ES-I3 (cell line): ENCODE results near the gene GCNT3.

ENCODE experiments used
- H3K36me3 ChIP-seq: 2 replicates; pipeline ENCODE4 v1.6.1; 2013; ENCODE audit warnings: mild to moderate bottlenecking, low read length, control low read depth, moderate library complexity; ENCODE audit not compliant: insufficient read depth
- H3K4me1 ChIP-seq: 2 replicates; pipeline ENCODE4 v1.6.1; 2013; ENCODE audit warnings: mild to moderate bottlenecking, control low read depth, low read length; ENCODE audit not compliant: insufficient read depth
- H3K9ac ChIP-seq: 2 replicates; pipeline ENCODE4 v1.6.1; 2013; ENCODE audit warnings: low read depth, mild to moderate bottlenecking, low read length, moderate library complexity
- H3K9me3 ChIP-seq: 2 replicates; pipeline ENCODE4 v1.6.1; 2013; ENCODE audit warnings: mild to moderate bottlenecking, low read length, moderate library complexity; ENCODE audit not compliant: control insufficient read depth, insufficient read depth

Gene GCNT3

GRCh38 chr15:59611276-59612260 is at the start of gene GCNT3:
Gene GCNT3 (plus strand): TSS chr15:59611783. CDS start chr15:59618239, 6,456 bp downstream.
- Histone ChIP-seq H3K4me1 (no peaks in the 10 kb centered on the region), H3K36me3 (no peaks in the 10 kb centered on the region), H3K9ac (no peak within 1 kb of the TSS), H3K9me3 (no peaks in the 10 kb centered on the region)

GRCh38 chr15:59562448-59563186 is 49.0 kb upstream of the GCNT3 start:
- H3K9ac ChIP-seq = no peak overlapping the region
- no peaks in the 10 kb centered on the region for H3K36me3 ChIP-seq
- H3K9me3 ChIP-seq = no peaks in the 10 kb centered on the region
- no peaks in the 10 kb centered on the region for H3K4me1 ChIP-seq

- Histone ChIP-seq H3K36me3 (no peaks in the 10 kb centered on the region), H3K9ac (no peak overlapping the region), H3K9me3 (no peaks in the 10 kb centered on the region), H3K4me1 (no peaks in the 10 kb centered on the region)
Observed at GRCh38 chr15:59565299-59565698, 46.3 kb upstream of the GCNT3 start.

GRCh38 chr15:59567324-59567723 is 44.3 kb upstream of the GCNT3 start:
- no peaks in the 10 kb centered on the region for H3K9me3 ChIP-seq
- H3K9ac ChIP-seq = no peak overlapping the region
- H3K36me3 ChIP-seq = no peaks in the 10 kb centered on the region
- H3K4me1 ChIP-seq = no peaks in the 10 kb centered on the region

- Histone ChIP-seq H3K9me3 (no peaks in the 10 kb centered on the region), H3K36me3 (no peaks in the 10 kb centered on the region), H3K4me1 (no peaks in the 10 kb centered on the region), H3K9ac (no peak overlapping the region)
Observed at GRCh38 chr15:59569477-59569876, 42.1 kb upstream of the GCNT3 start.

- H3K4me1 ChIP-seq = no peaks in the 10 kb centered on the region
Observed at GRCh38 chr15:59570315-59570714, 41.3 kb upstream of the GCNT3 start.

GRCh38 chr15:59571606-59572005 is 40.0 kb upstream of the GCNT3 start:
- no peaks in the 10 kb centered on the region for H3K9me3 ChIP-seq
- H3K4me1 ChIP-seq = no peaks in the 10 kb centered on the region
- H3K36me3 ChIP-seq = no peaks in the 10 kb centered on the region
- no peak overlapping the region for H3K9ac ChIP-seq

More at GRCh38 chr15:59570315-59570714, 41.3 kb upstream of the GCNT3 start:
- H3K36me3 ChIP-seq = no peaks in the 10 kb centered on the region
- H3K9ac ChIP-seq = no peak overlapping the region
- no peaks in the 10 kb centered on the region for H3K9me3 ChIP-seq

GRCh38 chr15:59583088-59583487 is 28.5 kb upstream of the GCNT3 start:
- Histone ChIP-seq H3K36me3 (no peaks in the 10 kb centered on the region), H3K9me3 (no peaks in the 10 kb centered on the region), H3K4me1 (no peaks in the 10 kb centered on the region)

GRCh38 chr15:59587085-59587826 is 24.3 kb upstream of the GCNT3 start:
- Histone ChIP-seq H3K9me3 (no peaks in the 10 kb centered on the region), H3K36me3 (no peaks in the 10 kb centered on the region), H3K4me1 (no peaks in the 10 kb centered on the region), H3K9ac (no peak overlapping the region)

More at GRCh38 chr15:59583088-59583487, 28.5 kb upstream of the GCNT3 start:
- H3K9ac ChIP-seq = no peak overlapping the region

- Histone ChIP-seq H3K9ac (no peak overlapping the region), H3K36me3 (no peaks in the 10 kb centered on the region), H3K4me1 (no peaks in the 10 kb centered on the region), H3K9me3 (no peaks in the 10 kb centered on the region)
Observed at GRCh38 chr15:59590027-59590426, 21.6 kb upstream of the GCNT3 start.

GRCh38 chr15:59591356-59591755 is 20.2 kb upstream of the GCNT3 start:
- Histone ChIP-seq H3K9ac (no peak overlapping the region; the same call in 1 of the 2 replicates), H3K4me1 (no peaks in the 10 kb centered on the region), H3K36me3 (no peaks in the 10 kb centered on the region), H3K9me3 (no peaks in the 10 kb centered on the region)

GRCh38 chr15:59594493-59594942 is 17.1 kb upstream of the GCNT3 start:
- no peaks in the 10 kb centered on the region for H3K36me3 ChIP-seq
- no peaks in the 10 kb centered on the region for H3K4me1 ChIP-seq
- no peak overlapping the region for H3K9ac ChIP-seq
- H3K9me3 ChIP-seq = no peaks in the 10 kb centered on the region

- H3K36me3 ChIP-seq = no peaks in the 10 kb centered on the region
- H3K4me1 ChIP-seq = no peaks in the 10 kb centered on the region
- H3K9ac ChIP-seq = no peak overlapping the region
- H3K9me3 ChIP-seq = no peaks in the 10 kb centered on the region
Observed at GRCh38 chr15:59594991-59595390, 16.6 kb upstream of the GCNT3 start.

GRCh38 chr15:59595434-59595915 is 16.1 kb upstream of the GCNT3 start:
- H3K9ac ChIP-seq = no peak overlapping the region
- H3K4me1 ChIP-seq = no peaks in the 10 kb centered on the region
- H3K36me3 ChIP-seq = no peaks in the 10 kb centered on the region
- H3K9me3 ChIP-seq = no peaks in the 10 kb centered on the region
